Measurements from ENCODE around the gene CACNA2D3.

CACNA2D3 gene

DNA sequence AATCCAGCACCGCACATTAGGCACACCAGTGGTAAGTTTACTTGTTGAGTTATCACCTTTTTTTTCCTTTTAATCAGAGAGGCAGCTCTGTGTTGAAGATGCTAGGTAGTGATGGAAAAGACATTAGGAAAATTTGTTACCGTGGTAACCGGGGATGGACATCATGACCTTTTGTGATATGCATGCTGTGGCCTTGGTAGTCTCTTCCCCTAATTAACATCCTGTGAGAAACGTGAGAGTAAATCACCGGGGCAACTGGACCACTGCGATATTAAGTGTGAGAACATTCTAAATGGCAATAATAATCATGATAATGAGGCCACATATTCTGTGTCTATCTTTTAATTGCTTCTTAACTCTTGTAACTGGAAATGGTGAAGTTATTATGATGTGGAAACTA, 362.0 kb downstream of the CACNA2D3 start:
- no peak for DNase-seq (ENCODE audit: low spot score)
- H3K9me3 Mint-ChIP-seq: peaks cover 4% of the 10 kb centered on the region
- H3K27ac Mint-ChIP-seq: no peak overlapping the region
- H3K4me3 Mint-ChIP-seq: no peak overlapping the region
- H3K27me3 Mint-ChIP-seq (ENCODE audit: low read depth): no peaks in the 10 kb centered on the region
- H3K4me1 Mint-ChIP-seq (ENCODE audit: low read depth): no peaks in the 10 kb centered on the region
- H3K36me3 Mint-ChIP-seq (ENCODE audit: low read depth): no peaks in the 10 kb centered on the region

- no peaks in the 10 kb centered on the region for H3K4me1 Mint-ChIP-seq (ENCODE audit: low read depth)
- no peak overlapping the region for H3K27ac Mint-ChIP-seq
- DNase-seq (ENCODE audit: low spot score): no peak
- no peak overlapping the region for H3K4me3 Mint-ChIP-seq
- H3K9me3 Mint-ChIP-seq: peaks cover 5% of the 10 kb centered on the region
- no peaks in the 10 kb centered on the region for H3K27me3 Mint-ChIP-seq (ENCODE audit: low read depth)
- H3K36me3 Mint-ChIP-seq (ENCODE audit: low read depth): no peaks in the 10 kb centered on the region
Observed at GRCh38 chr3:54486317-54486716, 364.0 kb downstream of the CACNA2D3 start.

DNA sequence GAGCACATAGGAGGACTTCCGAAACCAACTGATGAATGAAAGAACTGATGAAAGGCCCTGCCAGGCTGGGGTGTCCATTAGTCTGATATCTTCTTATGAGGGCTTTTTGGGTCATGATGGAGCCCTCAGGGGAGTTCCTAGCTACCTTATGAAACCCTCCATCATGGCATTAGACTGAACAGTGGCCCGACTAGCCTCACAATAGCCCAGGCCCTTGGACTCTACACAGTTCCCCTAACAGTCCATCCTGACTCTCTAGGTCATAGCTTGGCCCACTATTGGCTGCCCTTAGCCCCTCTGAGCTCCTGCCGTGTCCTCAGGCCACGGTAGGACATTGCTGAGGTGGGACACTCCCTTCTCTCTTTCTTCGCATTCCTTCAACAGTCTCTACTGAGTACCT, 365.9 kb downstream of the CACNA2D3 start:
- peaks cover 10% of the 10 kb centered on the region for H3K9me3 Mint-ChIP-seq

GRCh38 chr3:54494209-54494608, 371.9 kb downstream of the CACNA2D3 start:
- no peak for DNase-seq (ENCODE audit: low spot score)
- Mint-ChIP-seq H3K27ac (no peak overlapping the region), H3K9me3 (peaks cover 29% of the 10 kb centered on the region), H3K4me1 (ENCODE audit: low read depth) (no peaks in the 10 kb centered on the region), H3K27me3 (ENCODE audit: low read depth) (no peaks in the 10 kb centered on the region), H3K36me3 (ENCODE audit: low read depth) (no peaks in the 10 kb centered on the region), H3K4me3 (no peak overlapping the region)

More for the DNA sequence above, 365.9 kb downstream of the CACNA2D3 start:
- H3K27ac Mint-ChIP-seq: no peak overlapping the region
- H3K4me1 Mint-ChIP-seq (ENCODE audit: low read depth): no peaks in the 10 kb centered on the region
- no peak for DNase-seq (ENCODE audit: low spot score)
- H3K4me3 Mint-ChIP-seq: no peak overlapping the region
- H3K27me3 Mint-ChIP-seq (ENCODE audit: low read depth): no peaks in the 10 kb centered on the region
- no peaks in the 10 kb centered on the region for H3K36me3 Mint-ChIP-seq (ENCODE audit: low read depth)

- no peaks in the 10 kb centered on the region for H3K9me3 Mint-ChIP-seq
Observed at GRCh38 chr3:54506603-54507002, 384.3 kb downstream of the CACNA2D3 start.

DNA sequence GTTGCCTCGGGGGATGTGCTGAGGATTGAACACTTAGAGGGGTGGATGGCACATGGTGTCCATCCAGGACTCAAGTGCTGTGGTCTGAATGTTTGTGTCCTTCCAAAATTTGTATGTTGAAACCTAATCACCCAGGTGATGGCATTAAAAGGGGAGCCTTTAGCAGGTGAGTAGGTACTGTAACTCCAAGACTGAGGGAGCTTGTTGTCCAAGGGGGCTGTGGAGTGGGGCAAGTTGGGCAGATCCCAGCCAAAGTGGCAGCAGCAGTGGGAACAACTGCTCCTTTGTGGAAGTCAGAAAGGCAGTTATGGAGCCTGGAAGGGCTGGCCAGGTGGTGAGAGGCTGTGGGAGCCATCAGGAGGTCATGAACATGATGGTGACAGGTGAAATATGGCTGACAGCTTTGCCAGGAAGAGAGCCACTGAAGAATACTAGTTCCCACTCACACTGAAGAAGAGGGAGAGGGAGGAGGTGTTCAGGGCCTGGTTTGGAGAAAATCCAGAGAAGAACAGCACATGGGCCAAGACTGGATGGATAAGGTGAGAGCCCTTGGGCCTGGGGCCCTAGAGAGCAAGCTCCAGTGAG, 385.6 kb downstream of the CACNA2D3 start:
- H3K27ac Mint-ChIP-seq: no peak overlapping the region
- no peaks in the 10 kb centered on the region for H3K27me3 Mint-ChIP-seq (ENCODE audit: low read depth)
- no peak for DNase-seq (ENCODE audit: low spot score)
- H3K9me3 Mint-ChIP-seq: peaks cover under 1% of the 10 kb centered on the region
- H3K4me1 Mint-ChIP-seq (ENCODE audit: low read depth): no peaks in the 10 kb centered on the region
- no peak overlapping the region for H3K4me3 Mint-ChIP-seq
- H3K36me3 Mint-ChIP-seq (ENCODE audit: low read depth): no peaks in the 10 kb centered on the region

More at GRCh38 chr3:54506603-54507002, 384.3 kb downstream of the CACNA2D3 start:
- no peak overlapping the region for H3K4me3 Mint-ChIP-seq
- H3K36me3 Mint-ChIP-seq (ENCODE audit: low read depth): no peaks in the 10 kb centered on the region
- no peaks in the 10 kb centered on the region for H3K27me3 Mint-ChIP-seq (ENCODE audit: low read depth)
- H3K4me1 Mint-ChIP-seq (ENCODE audit: low read depth): no peaks in the 10 kb centered on the region
- DNase-seq (ENCODE audit: low spot score): no peak
- no peak overlapping the region for H3K27ac Mint-ChIP-seq

DNA sequence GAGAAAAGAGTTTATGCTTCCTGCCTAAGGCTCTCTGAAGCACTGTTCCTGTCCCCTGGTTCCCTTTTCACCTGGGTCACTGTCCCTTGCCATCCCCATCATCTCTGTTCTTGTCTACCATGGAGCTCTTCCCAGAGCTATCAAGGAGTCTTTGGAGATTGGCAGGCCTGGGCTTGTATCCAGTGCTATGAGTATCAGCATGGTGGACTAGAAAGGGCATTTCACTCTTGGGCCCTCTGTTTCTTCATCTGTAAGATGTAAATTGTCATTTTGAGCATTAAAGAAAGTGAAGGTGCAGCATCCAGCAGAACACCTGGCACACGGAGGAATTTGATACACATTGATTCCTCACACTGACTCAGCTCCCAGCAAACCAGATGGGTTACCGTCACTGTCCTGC, 388.2 kb downstream of the CACNA2D3 start:
- Mint-ChIP-seq H3K4me3 (no peak overlapping the region), H3K36me3 (ENCODE audit: low read depth) (no peaks in the 10 kb centered on the region), H3K4me1 (ENCODE audit: low read depth) (no peaks in the 10 kb centered on the region), H3K9me3 (peaks cover 11% of the 10 kb centered on the region), H3K27ac (no peak overlapping the region), H3K27me3 (ENCODE audit: low read depth) (no peaks in the 10 kb centered on the region)
- DNase-seq (ENCODE audit: low spot score): no peak

DNA sequence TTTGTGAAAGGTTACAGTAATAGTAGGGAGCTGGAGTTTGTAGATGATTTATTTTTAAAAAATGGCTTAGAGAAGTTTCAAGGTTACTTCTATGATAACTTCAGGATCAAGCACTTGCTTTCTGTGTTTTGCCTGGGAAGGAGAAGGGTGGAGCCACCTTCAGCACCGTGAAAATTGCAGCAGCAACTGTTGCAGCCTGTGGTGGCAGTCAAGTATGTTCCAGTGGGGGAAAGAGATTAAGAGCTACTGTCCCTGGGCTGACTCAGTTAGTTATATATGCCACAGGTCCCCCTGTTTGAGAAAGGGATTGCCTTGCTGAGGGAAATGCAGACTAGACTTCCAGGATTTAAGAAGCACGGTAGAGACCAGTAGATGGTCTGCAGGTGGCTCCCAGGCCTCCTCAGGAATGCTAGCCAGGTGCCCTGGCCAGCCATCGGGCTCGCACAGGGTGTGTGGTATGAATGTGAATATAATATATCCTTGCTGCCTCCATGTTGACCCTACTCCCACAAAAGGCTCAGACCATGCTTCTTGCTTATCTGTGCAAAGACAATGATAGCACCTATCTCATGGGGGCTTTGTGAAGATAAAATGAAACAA, 389.5 kb downstream of the CACNA2D3 start:
- no peak for DNase-seq (ENCODE audit: low spot score)
- H3K4me3 Mint-ChIP-seq: no peak overlapping the region
- H3K9me3 Mint-ChIP-seq: peaks cover 11% of the 10 kb centered on the region
- no peak overlapping the region for H3K27ac Mint-ChIP-seq
- no peaks in the 10 kb centered on the region for H3K4me1 Mint-ChIP-seq (ENCODE audit: low read depth)
- no peaks in the 10 kb centered on the region for H3K27me3 Mint-ChIP-seq (ENCODE audit: low read depth)
- no peaks in the 10 kb centered on the region for H3K36me3 Mint-ChIP-seq (ENCODE audit: low read depth)

- Mint-ChIP-seq H3K4me3 (no peak overlapping the region), H3K9me3 (peaks cover 11% of the 10 kb centered on the region), H3K4me1 (ENCODE audit: low read depth) (no peaks in the 10 kb centered on the region), H3K36me3 (ENCODE audit: low read depth) (no peaks in the 10 kb centered on the region), H3K27ac (no peak overlapping the region), H3K27me3 (ENCODE audit: low read depth) (no peaks in the 10 kb centered on the region)
- DNase-seq (ENCODE audit: low spot score): no peak
Observed at GRCh38 chr3:54514006-54514405, 391.7 kb downstream of the CACNA2D3 start.

GRCh38 chr3:54514416-54514815, 392.1 kb downstream of the CACNA2D3 start:
- no peak overlapping the region for H3K27ac Mint-ChIP-seq
- H3K9me3 Mint-ChIP-seq: peaks cover 11% of the 10 kb centered on the region
- DNase-seq (ENCODE audit: low spot score): no peak
- no peaks in the 10 kb centered on the region for H3K4me1 Mint-ChIP-seq (ENCODE audit: low read depth)
- H3K36me3 Mint-ChIP-seq (ENCODE audit: low read depth): no peaks in the 10 kb centered on the region
- no peak overlapping the region for H3K4me3 Mint-ChIP-seq
- no peaks in the 10 kb centered on the region for H3K27me3 Mint-ChIP-seq (ENCODE audit: low read depth)

DNA sequence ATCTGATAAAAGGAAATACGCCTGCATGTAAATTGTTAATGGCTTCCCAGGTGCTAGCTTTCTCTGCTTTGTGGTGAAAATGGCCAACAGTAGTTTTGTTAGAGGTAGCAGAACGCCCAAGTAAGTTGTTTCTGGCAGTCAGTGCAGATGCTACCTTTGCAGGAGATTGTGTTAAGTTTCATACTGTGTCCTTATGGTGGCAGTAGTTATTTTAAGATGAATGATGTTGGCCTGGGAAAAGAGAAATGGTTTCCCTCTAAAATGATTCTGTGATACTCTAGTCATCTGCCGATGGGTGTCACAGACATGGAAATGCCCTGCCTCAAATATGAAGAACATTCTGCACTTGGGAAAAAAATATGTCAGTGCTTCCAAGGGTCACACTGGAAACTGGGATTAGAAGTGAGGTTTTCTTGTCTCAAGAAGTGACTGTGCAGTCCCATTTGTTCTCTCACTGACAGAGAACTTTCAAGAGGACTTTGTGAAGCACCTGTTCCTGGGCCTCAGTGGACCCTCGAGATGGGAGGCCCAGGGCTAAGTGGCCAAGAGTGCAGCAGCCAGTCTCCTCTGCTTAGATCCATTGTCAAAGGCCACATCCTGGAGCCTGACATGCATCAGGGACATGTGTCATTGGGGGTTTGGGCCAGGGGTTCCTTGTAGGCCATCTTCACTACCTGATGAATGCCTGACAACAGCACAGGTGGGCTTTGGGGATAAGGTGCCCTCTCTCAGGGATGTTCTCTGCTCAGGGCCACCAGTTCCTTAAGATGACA, 393.3 kb downstream of the CACNA2D3 start:
- Mint-ChIP-seq H3K36me3 (ENCODE audit: low read depth) (no peaks in the 10 kb centered on the region), H3K27me3 (ENCODE audit: low read depth) (no peaks in the 10 kb centered on the region), H3K4me3 (no peak overlapping the region), H3K4me1 (ENCODE audit: low read depth) (no peaks in the 10 kb centered on the region), H3K27ac (no peak overlapping the region), H3K9me3 (peaks cover 11% of the 10 kb centered on the region)
- DNase-seq (ENCODE audit: low spot score): no peak

DNA sequence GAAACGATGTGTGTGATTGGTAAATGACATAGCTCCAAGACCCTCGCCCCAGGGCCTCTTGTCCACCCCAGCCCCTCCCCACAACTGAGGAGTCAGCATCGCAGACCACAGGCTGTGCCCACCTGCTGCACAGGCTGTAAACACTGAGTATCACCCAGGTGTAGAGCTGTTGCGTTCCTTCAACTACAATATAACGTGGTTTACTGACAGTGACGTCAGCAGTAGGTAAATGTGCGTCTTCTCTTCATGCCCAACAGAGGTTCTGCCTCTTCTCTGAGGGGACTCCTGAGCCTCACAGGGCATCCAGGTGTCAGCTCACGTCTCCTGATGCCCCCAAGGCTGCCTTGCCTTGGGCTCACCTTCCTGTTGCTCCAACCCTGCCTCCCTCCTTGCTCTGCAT, 395.1 kb downstream of the CACNA2D3 start:
- Mint-ChIP-seq H3K27ac (no peak overlapping the region), H3K36me3 (ENCODE audit: low read depth) (no peaks in the 10 kb centered on the region), H3K27me3 (ENCODE audit: low read depth) (no peaks in the 10 kb centered on the region), H3K4me1 (ENCODE audit: low read depth) (no peaks in the 10 kb centered on the region), H3K9me3 (peaks cover 11% of the 10 kb centered on the region), H3K4me3 (no peak overlapping the region)
- DNase-seq (ENCODE audit: low spot score): no peak

DNA sequence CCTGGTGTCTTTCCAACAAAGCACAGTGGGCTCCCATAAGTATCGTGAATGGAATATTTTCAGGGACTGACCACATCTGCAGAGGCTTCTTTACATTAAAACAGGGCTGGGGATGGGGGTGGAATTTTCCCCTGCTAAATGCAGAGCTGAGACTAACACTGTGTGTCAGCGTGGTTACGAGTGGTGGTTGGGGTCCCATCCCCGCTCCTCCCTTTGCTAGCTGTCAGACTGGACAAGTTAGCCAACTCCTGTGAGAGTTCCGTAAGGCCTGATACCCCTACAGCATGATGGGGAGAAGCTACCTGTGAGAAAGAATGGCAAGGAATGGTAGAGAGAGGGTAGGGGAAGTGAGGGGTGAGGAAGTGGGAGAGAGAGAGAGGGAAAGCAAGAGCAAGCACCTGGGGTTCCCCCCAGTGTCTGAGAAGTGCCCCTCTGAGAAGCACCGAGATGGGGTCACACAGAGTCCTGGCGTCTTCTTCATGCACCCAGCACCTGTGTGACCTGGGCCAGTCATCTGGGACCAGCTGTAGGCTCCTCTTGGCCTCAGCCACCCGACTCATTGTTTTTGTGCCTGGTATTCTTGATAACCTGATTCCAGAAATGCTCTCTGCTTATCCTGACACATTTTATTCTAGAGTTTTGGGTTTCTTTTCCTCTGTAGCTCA, 395.8 kb downstream of the CACNA2D3 start:
- H3K4me3 Mint-ChIP-seq: no peak overlapping the region
- H3K27me3 Mint-ChIP-seq (ENCODE audit: low read depth): no peaks in the 10 kb centered on the region
- peaks cover 9% of the 10 kb centered on the region for H3K9me3 Mint-ChIP-seq
- no peak for DNase-seq (ENCODE audit: low spot score)
- H3K27ac Mint-ChIP-seq: no peak overlapping the region
- no peaks in the 10 kb centered on the region for H3K4me1 Mint-ChIP-seq (ENCODE audit: low read depth)
- no peaks in the 10 kb centered on the region for H3K36me3 Mint-ChIP-seq (ENCODE audit: low read depth)

- H3K9me3 Mint-ChIP-seq: peaks cover 1% of the 10 kb centered on the region
- no peaks in the 10 kb centered on the region for H3K36me3 Mint-ChIP-seq (ENCODE audit: low read depth)
- no peaks in the 10 kb centered on the region for H3K4me1 Mint-ChIP-seq (ENCODE audit: low read depth)
- no peak overlapping the region for H3K27ac Mint-ChIP-seq
- DNase-seq (ENCODE audit: low spot score): no peak
- no peaks in the 10 kb centered on the region for H3K27me3 Mint-ChIP-seq (ENCODE audit: low read depth)
- H3K4me3 Mint-ChIP-seq: no peak overlapping the region
Observed at GRCh38 chr3:54519493-54519892, 397.1 kb downstream of the CACNA2D3 start.
